Uterus (tissue), 4 donors: ENCODE measurements around the gene MAP1LC3B2. TPM values are rescaled to one million over a fixed set of nuclear protein-coding genes. Genes with fewer than 3 reads are reported as not detected.

Experiments used
- DNase-seq, 2 donors: peaks; one replicate each; pipeline ENCODE4 v3.0.0-alpha.2; 2019 to 2020
- H3K27ac ChIP-seq, 2 donors: fragments of 200-600 bp; sonication (generic); 1 replicate in 1 of 2; 2 replicates in 1 of 2; pipeline ENCODE4 v1.5.1; 2016 to 2018
- H3K27me3 ChIP-seq, 2 donors: fragments of 200-600 bp; sonication (generic); one replicate each; pipeline ENCODE4 v1.5.1; 2018 to 2019; ENCODE audit warnings: control low read depth in 1 of 2
- H3K36me3 ChIP-seq, 2 donors: fragments of 200-600 bp; sonication (generic); one replicate each; pipeline ENCODE4 v1.5.1; 2019; ENCODE audit warnings: control low read depth in 1 of 2
- H3K4me1 ChIP-seq, 2 donors: fragments of 200-600 bp; sonication (generic); one replicate each; pipeline ENCODE4 v1.5.1; 2018 to 2019; ENCODE audit warnings: control low read depth in 1 of 2
- H3K4me3 ChIP-seq, 2 donors: fragments of 200-600 bp; sonication (generic); 1 replicate in 1 of 2; 2 replicates in 1 of 2; pipeline ENCODE4 v1.5.1; 2018 to 2019; ENCODE audit warnings: mild to moderate bottlenecking in 1 of 2
- H3K9me3 ChIP-seq, 2 donors: fragments of 200-600 bp; sonication (generic); one replicate each; pipeline ENCODE4 v1.5.1; 2019; ENCODE audit warnings: control low read depth in 1 of 2
- CTCF ChIP-seq, 4 experiments: fragments of 200-600 bp in 2 of 4; fragments of 450-650 bp in 2 of 4; sonication (generic) in 2 of 4; IDR thresholded peaks; one replicate each; pipeline ENCODE4 v1.5.1; 2016 to 2019; ENCODE audit warnings: antibody characterized with exemption in 4 of 4, mild to moderate bottlenecking in 2 of 4, moderate library complexity in 1 of 4
- POLR2A ChIP-seq, 2 donors: fragments of 450-650 bp; IDR thresholded peaks; one replicate each; pipeline ENCODE4 v1.6.1; 2016; ENCODE audit warnings: antibody characterized with exemption in 2 of 2, mild to moderate bottlenecking in 1 of 2, moderate library complexity in 1 of 2
- intact Hi-C: fragments of 100-400 bp; cut with DNase I; formaldehyde crosslinking; loops from one replicate; pipeline ENCODE4 v1.15.1; 2023; ENCODE audit warnings: low total_unique reads
- total RNA-seq, 4 donors: library from RNA; depleted of rRNA in 3 of 4; stranded (reverse); fragments of >200 nt in 3 of 4; gene quantifications; one replicate each; pipeline versions ENCODE4 v1.1.0 to v1.2.4, GENCODE V29; 2014 to 2023
- donor health status: DM: yes; HTN: yes; CAD: no.

The MAP1LC3B2 gene
- total RNA-seq, 4 donors from 2014 or later, result 1.8 to 3.6 TPM; not detected in 2

DNA sequence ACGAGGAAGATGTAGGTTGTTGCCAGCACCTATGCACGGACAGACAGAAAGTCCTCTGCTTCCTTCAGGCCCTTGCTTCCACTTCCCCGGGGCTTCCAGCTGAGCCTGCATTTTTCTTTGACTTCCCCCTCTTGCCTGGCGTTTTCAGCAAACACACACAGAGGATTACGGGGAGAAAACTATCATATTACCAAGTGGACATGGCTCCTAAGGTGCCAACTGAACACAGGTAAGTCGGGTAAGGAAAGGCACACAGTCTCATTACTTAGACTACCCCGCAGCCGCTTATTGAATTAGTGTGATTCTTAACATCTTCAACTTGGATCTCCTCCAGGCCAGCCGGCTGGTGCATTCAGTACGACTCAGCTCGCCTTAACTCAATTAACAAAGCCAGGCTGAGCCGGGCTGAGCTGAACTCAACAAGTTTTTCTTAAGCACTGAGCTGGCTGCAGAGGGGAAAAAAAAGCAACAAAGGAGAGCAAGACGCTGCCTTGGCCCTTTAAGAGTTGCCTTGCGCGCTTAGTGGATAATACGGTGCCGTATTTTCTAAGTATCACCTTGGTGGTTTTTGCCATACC lies 19.2 kb upstream of the MAP1LC3B2 start:
- H3K27ac ChIP-seq, result peak overlapping the region; percentile 54 to 66
- DNase-seq, result peak; percentile 55 to 74
- no peaks in the 10 kb centered on the region for H3K36me3 ChIP-seq
- intact Hi-C loops, result loop anchor here (10.0 kb wide), 1 partner anchor 55 kb away; no protein-coding TSS in a partner anchor
- TF ChIP-seq POLR2A (IDR thresholded peaks at IDR 0.05), result no peak
- TF ChIP-seq CTCF (IDR thresholded peaks at IDR 0.05), result no peak
- peaks cover 0 to 3% of the 10 kb centered on the region in 2 donors for H3K4me1 ChIP-seq
- no peaks in the 10 kb centered on the region for H3K27me3 ChIP-seq
- H3K9me3 ChIP-seq, result no peaks in the 10 kb centered on the region
- H3K4me3 ChIP-seq, result no peak overlapping the region

- H3K4me3 ChIP-seq, result no peak overlapping the region
- DNase-seq, result no peak
- no peaks in the 10 kb centered on the region for H3K27me3 ChIP-seq
- H3K9me3 ChIP-seq, result no peaks in the 10 kb centered on the region
- H3K27ac ChIP-seq, result peak overlapping the region; percentile 54 to 66
- H3K4me1 ChIP-seq, result peaks cover 0 to 3% of the 10 kb centered on the region in 2 donors
- H3K36me3 ChIP-seq, result no peaks in the 10 kb centered on the region
- intact Hi-C loops, result no loop called here
- TF ChIP-seq CTCF (IDR thresholded peaks at IDR 0.05) (no peak), POLR2A (IDR thresholded peaks at IDR 0.05) (no peak)
Measured at GRCh38 chr12:116540622-116541152, 18.5 kb upstream of the MAP1LC3B2 start.

DNA sequence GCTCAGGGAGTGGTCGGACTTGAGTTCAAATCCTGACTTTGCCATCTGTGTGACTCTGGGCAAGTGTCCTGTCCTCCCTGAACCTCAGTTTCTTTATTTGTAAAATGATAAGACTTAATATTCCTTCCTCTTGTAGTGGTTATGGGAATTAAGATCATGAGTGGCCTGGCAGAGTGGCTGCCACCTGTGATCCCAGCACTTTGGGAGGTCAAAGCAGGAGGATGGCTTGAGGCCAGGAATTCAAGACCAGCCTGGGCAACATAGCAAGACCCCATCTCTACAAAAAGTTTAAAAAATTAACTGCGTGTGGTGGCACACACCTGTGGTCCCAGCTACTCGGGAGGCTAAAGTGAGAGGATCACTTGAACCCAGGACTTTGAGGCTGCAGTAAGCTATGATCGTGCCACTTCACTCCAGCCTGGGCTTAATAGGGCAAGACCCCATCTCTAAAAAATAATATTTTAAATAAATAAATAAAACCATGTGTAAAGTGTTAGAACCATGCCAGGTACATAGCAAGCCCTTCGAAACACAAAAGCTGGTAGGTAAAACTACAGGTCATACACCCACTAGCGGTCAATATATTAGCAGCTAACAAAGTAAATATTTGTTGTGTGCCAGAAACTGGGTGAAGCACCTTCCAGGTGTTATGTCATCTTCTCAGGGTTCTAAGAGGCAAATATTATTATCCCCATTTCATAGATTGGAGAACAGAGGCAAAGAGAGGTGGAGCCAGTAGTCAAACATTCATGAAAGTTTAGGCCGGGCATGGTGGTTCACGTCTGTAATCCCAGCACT lies 17.4 kb upstream of the MAP1LC3B2 start:
- DNase-seq, result no peak
- no peak overlapping the region for H3K4me3 ChIP-seq
- intact Hi-C loops, result no loop called here
- TF ChIP-seq CTCF (IDR thresholded peaks at IDR 0.05), result no peak
- TF ChIP-seq POLR2A (IDR thresholded peaks at IDR 0.05), result no peak
- H3K9me3 ChIP-seq, result no peaks in the 10 kb centered on the region
- H3K36me3 ChIP-seq, result no peaks in the 10 kb centered on the region
- no peak overlapping the region for H3K27ac ChIP-seq
- no peaks in the 10 kb centered on the region for H3K27me3 ChIP-seq
- H3K4me1 ChIP-seq, result peaks cover 0 to 3% of the 10 kb centered on the region in 2 donors

- Histone ChIP-seq H3K4me1 (peaks cover 0 to 3% of the 10 kb centered on the region in 2 donors), H3K27me3 (no peaks in the 10 kb centered on the region), H3K9me3 (no peaks in the 10 kb centered on the region), H3K27ac (no peak overlapping the region), H3K4me3 (no peak overlapping the region), H3K36me3 (no peaks in the 10 kb centered on the region)
- no peak for TF ChIP-seq POLR2A (IDR thresholded peaks at IDR 0.05)
- TF ChIP-seq CTCF (IDR thresholded peaks at IDR 0.05), result no peak
- intact Hi-C loops, result no loop called here
- no peak for DNase-seq
Measured at GRCh38 chr12:116542345-116542956, 16.7 kb upstream of the MAP1LC3B2 start.
